Amniotic stem cell (primary cell): ENCODE data around the gene COX6B1.
A peak's percentile ranks its signal among the peaks of the same experiment; 100 is the strongest.
"Not testable (repeated sequence)": the region's sequence is repeated elsewhere in the genome, so short reads cannot be mapped to it uniquely, and the experiment has no call there.

Experiments used
- DNase-seq: peaks from one replicate; lab custom pipeline; 2025; lab: John Stamatoyannopoulos, UW

Gene COX6B1

GRCh38 chr19:35648017-35648961, at the start of gene COX6B1:
Gene COX6B1, plus strand, starts transcription at chr19:35648323. Its CDS starts 2,921 bp downstream, at chr19:35651244.
- peak; percentile 98 for DNase-seq

- no peak for DNase-seq
Observed at GRCh38 chr19:35601971-35602370, 46.2 kb upstream of the COX6B1 start.

GRCh38 chr19:35604436-35604835, 43.7 kb upstream of the COX6B1 start:
- DNase-seq, result not testable (repeated sequence)

- DNase-seq, result not testable (repeated sequence)
Observed at GRCh38 chr19:35607170-35607569, 41.0 kb upstream of the COX6B1 start.

- no peak for DNase-seq
Observed at GRCh38 chr19:35607661-35608060, 40.5 kb upstream of the COX6B1 start.

- DNase-seq, result no peak
Observed at GRCh38 chr19:35608251-35608650, 39.9 kb upstream of the COX6B1 start.

GRCh38 chr19:35609851-35610353, 38.2 kb upstream of the COX6B1 start:
- no peak for DNase-seq

- no peak for DNase-seq
Observed at GRCh38 chr19:35612224-35612558, 35.9 kb upstream of the COX6B1 start.

GRCh38 chr19:35612559-35613321, 35.4 kb upstream of the COX6B1 start, which contains the start of gene HAUS5:
Gene HAUS5, plus strand, starts transcription at chr19:35612735. Its CDS starts 60 bp downstream, at chr19:35612795.
- DNase-seq, result peak; percentile 84

GRCh38 chr19:35613574-35613973, 34.5 kb upstream of the COX6B1 start:
- DNase-seq, result no peak

GRCh38 chr19:35615036-35615435, 33.1 kb upstream of the COX6B1 start:
- DNase-seq, result no peak

GRCh38 chr19:35618857-35619256, 29.3 kb upstream of the COX6B1 start:
- no peak for DNase-seq

- no peak for DNase-seq
Observed at GRCh38 chr19:35619290-35619923, 28.7 kb upstream of the COX6B1 start.

- no peak for DNase-seq
Observed at GRCh38 chr19:35620001-35620400, 28.1 kb upstream of the COX6B1 start.

- DNase-seq, result no peak
Observed at GRCh38 chr19:35621708-35622107, 26.4 kb upstream of the COX6B1 start.

- DNase-seq, result no peak
Observed at GRCh38 chr19:35622750-35623149, 25.4 kb upstream of the COX6B1 start.

GRCh38 chr19:35623327-35624010, 24.7 kb upstream of the COX6B1 start:
- DNase-seq, result no peak

- no peak for DNase-seq
Observed at GRCh38 chr19:35628264-35628564, 19.9 kb upstream of the COX6B1 start.

GRCh38 chr19:35628565-35629331, 19.4 kb upstream of the COX6B1 start, which contains the start of gene RBM42:
Gene RBM42, plus strand, starts transcription at chr19:35629036. Its CDS starts 118 bp downstream, at chr19:35629154.
- peak; percentile 95 for DNase-seq

- DNase-seq, result no peak
Observed at GRCh38 chr19:35629332-35629633, 18.8 kb upstream of the COX6B1 start.
